GM19455 (cell line): ENCODE data around the gene TARBP1.
A peak's percentile ranks its signal among the peaks of the same experiment; 100 is the strongest.
"Not testable (repeated sequence)": the region's sequence is repeated elsewhere in the genome, so short reads cannot be mapped to it uniquely, and the experiment has no call there.

Source experiments
- ATAC-seq: cut with Tn5 transposase; IDR thresholded peaks from one replicate; pipeline ENCODE4 v1.9.1; 2021; ENCODE audit not compliant: unreplicated experiment

The TARBP1 gene

GRCh38 chr1:234397732-234398131 lies 81.2 kb downstream of the TARBP1 start:
- no peak for ATAC-seq

GRCh38 chr1:234396871-234397270 lies 82.1 kb downstream of the TARBP1 start:
- ATAC-seq: no peak

GRCh38 chr1:234396092-234396491 lies 82.9 kb downstream of the TARBP1 start:
- no peak for ATAC-seq

DNA sequence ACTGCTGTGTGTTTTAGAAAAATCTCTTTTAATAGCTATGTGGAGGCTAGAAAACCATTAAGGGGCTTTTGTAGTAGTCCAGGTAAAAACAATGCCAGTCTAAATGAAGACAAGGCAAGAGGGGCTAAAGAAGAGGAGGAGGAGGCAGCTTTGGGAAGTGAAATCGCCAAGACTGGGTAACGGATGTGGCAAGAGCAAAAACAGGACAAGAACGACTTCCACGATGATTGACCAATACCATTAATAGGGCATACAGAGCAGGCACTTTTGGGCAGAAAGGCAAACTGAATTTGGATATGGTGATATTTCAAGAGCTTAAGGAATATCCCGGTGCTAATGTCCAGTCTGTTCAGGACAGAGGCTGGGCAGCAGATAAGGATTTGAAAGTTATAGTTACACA lies 83.7 kb downstream of the TARBP1 start:
- no peak for ATAC-seq

DNA sequence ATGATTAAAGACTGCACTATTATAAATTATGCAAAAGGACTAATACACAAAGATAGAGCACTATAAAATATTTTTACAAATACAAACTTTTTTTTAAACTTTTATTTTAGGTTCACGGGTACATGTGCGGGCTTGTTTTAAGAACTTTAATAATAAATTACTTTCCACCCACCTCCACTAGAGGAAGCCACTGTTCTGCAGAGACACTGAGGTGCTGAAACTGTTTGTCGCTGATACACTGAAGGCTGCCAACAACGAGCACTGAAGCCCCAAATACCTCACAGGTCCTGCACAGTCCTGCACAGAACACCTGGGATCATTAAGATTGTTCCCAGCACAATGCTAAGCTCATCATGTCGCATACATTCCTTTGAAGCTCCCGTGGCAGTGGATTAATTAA lies 85.8 kb downstream of the TARBP1 start:
- no peak for ATAC-seq

DNA sequence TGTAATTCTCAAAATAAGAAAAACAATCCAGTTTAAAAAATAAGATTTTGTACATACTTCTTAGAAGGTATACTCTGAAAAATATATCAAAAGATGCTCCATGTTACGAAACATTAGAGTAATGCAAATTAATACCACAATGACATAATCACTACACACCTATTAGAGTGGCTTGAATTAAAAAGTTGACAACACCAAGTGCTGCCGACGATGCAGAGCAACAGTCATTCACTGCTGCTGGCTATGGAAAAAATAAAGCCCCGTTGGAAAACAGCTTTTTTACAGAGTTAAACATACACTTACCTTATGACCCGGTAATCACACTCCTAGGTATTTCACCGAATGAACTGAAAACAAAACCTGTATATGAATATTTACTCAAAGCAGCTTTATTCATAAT lies 90.9 kb downstream of the TARBP1 start:
- no peak for ATAC-seq

- no peak for ATAC-seq
Observed at GRCh38 chr1:234386122-234386521, 92.9 kb downstream of the TARBP1 start.

DNA sequence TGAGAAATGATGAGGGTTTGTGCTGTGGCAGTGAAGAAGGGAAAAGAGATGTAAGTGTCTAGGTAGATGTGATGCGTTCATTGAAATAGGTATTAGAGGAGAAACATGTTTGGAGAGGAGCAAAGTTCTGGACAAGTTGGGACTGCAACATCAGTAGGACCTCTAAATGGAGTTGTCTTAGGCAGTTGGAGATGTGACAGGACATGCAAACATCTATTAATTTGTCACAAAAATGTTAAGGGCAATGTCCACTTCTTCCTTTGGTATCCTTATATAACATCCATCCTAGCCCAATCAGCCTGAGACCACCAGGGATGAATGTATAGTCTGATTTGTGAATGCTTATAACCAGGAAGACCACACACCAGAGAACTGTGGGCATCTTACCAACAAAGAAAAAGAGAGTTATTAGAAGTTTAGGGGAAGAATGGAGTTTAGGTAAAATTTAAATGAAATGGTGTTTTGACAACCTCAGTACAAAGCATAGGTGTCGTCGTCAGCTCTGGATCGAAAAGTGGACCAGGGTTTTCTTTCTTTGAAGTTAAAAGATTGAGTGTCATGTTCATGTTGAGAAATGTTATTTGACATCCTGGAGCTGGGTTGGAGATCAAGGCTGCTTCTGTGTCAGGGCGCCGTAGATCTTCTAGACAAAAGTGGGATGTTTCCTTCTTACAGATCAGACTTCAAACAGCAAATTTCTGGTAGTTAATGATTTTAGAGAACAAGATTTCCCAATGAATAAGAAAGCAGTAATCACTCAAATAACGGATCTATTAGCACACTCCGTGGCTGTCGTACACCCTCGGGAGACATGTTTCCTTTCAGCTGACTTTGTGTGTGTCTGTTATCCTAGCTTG lies 97.1 kb downstream of the TARBP1 start:
- no peak for ATAC-seq

DNA sequence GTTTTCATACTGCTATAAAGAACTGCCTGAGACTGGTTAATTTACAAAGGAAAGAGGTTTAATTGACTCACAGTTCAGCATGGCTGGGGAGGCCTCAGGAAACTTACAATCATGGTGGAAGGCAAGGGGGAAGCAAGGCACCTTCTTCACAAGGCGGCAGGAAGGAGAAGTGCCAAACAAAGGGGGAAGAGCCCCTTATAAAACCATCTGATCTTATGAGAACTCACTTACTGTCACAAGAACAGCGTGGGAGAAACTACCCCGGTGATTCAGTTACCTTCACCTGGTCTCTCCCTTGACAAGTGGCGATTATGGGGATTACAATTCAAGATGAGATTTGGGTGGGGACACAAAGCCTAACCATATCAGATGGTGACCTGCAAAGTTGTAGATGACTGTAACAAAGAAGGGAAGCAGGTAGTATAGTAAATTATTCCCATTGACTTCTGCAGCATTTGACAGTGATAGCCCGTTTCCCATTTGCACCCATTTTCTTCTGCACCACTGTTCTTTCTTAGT lies 99.3 kb downstream of the TARBP1 start:
- not testable (repeated sequence) for ATAC-seq

GRCh38 chr1:234375672-234376071 lies 103.3 kb downstream of the TARBP1 start:
- ATAC-seq: no peak

DNA sequence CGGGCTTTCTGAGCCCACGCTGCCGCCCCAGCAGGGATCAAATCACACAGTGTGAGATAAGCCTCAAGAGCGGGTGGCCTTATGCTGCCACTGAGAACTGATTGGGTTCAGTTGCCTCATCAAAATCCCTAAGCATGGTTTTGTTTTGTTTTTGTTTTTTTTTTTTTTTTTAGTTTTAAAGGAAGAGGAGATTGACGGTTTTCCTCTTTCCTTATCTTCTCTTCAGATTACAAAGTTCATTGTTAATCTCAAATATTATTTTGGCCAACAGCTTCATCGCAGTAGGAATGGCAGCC lies 105.1 kb downstream of the TARBP1 start:
- ATAC-seq: peak; percentile 23

DNA sequence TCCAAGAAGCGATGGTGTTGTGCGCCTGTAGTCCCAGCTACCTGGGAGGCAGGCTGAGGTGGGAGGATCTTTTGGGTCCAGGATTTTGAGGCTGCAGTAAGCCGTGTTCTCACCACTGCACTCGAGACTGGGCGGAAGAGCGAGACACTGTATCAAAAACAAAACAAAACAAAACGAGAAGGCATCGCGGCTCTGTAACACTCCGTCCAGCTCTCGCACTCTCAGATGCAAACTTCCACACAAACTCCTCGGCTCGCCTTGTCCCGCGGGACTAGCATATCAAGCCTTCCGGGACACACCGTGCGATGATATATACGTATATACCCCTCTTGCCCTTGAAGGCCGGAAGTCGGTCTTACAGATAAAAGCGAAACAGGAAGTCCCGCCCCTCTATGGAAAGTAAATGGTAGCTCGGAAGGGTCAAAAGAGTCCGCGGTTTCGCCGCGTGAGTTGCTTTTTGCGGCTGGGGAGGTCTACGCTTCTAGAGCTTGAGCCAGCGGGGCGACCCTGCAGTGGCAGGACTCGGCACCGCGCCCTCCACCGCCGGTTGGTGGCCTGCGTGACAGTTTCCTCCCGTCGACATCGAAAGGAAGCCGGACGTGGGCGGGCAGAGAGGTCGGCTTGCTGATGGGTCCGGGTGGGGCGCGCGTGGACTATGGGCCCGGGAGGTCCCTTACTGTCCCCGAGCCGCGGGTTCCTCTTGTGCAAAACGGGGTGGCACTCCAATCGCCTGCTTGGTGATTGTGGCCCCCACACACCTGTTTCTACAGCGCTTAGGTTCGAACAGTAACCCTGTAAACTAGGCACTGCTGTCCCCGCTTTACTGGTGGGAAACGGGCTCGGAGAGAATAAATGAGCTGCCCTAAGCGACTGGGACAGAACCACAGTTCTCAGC lies 105.7 kb downstream of the TARBP1 start, which contains the start of gene COA6:
TSS of gene COA6 (plus strand) at position 393 of the 895 bp plus-strand sequence. CDS start at position 404, 11 bp downstream.
- peak; percentile 96 for ATAC-seq

- ATAC-seq: no peak
Observed at GRCh38 chr1:234372011-234372757, 106.8 kb downstream of the TARBP1 start.

DNA sequence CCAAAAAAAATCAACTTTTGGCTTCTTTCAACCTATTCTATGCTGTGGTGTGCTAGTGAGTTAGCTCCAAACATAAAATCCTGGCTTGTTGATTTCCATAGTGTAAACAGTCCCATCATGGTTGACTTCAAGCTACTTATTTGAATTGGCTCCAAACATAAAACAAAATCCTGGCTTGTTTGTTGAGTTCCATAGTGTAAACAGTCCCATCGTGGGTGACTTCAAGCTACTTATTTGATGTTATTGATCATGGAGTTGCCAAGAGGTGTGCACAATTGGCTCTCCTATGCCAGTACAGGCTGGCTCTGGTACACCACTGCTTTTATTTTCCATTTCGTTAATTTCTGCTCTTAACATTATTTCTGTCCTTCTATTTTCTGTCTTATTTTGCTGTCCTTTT lies 107.6 kb downstream of the TARBP1 start:
- ATAC-seq: no peak

- no peak for ATAC-seq
Observed at GRCh38 chr1:234369784-234370183, 109.2 kb downstream of the TARBP1 start.

DNA sequence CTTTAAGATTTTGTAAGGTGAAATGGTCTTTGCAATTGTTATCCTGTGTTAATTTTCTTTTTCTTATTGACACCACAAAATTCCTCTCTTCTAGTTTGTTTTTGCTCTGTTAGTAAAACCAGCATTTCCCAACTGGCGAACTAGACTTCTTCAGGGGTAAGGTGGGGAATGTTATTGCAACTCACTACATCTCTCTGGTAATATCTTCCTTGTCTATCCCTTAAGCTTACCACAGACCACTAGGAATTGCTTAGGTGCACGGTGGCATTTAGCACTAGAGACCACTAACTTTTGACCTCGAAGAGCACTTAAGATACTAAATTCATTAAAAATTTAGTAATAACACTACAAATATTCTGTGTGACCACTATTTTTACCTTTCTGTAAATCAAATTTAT lies 109.9 kb downstream of the TARBP1 start:
- ATAC-seq: no peak

DNA sequence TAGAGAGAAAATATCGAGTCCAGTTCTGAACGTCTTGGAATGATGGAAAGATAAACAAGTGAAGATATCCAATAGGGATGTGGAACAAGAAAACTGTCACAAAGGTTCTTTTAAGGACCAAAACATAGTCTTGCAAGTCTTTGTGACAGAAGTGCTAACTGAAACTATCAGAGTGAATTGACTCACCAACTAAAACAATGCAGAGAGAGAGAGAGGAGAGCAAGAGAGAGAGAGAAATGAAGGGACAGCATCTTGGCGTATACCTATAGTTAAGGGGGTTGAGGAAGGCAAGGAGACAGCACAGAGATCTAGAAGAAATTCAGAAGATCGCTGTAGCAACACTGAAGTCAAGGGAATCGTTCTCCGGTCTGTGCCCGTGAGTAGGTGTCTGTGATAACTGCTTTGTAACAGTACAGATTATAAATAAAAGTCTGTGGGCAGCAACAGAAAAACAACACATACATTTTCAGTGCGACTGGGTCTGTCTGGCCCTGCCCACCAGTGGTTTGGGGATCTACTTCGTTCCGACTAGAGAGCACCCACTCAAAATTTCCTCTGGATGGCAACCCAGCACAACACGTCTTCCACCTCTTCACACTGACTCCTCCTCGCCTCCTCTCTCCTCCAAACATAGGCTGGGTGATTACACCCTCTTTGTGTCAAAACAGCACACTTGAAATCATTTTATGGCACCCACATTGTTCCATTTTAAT lies 110.5 kb downstream of the TARBP1 start:
- ATAC-seq: no peak

DNA sequence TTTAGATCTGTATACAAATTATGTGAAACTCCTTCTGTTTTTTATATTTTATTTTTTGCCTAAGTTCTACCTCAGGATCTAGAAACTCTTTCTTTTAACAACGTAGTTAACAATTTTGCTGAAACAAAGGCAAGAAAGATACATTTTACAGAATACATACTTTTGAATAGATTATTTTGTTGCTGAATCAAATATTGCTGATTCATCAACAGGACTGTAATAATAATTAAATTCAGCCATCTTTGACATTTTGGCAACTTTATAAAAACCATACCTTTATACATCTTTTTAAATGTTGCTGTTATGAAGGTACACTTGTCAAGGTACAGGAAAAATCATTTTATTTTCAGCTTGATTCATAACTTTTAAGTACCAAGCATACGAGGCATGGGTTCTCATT lies 116.4 kb downstream of the TARBP1 start:
- no peak for ATAC-seq

GRCh38 chr1:234361102-234361603 lies 117.8 kb downstream of the TARBP1 start:
- ATAC-seq: no peak

DNA sequence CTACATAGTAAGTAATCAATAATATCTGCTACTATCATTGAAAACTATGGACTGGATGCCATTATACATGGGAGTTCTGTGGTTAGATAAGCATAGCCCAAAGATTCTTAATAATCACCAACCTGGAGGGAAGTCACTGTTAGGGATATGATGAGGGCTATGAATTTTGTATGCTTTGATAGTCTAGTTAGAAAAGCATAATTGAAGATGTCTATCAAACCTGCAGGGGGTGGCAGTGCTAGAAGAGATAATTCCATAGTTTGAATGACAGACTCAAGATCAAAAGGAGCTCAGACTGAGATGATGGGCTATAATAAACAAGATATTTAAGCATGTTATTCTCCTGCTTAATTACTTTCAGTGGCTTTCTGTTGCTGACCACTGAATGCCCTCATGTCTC lies 121.1 kb downstream of the TARBP1 start:
- no peak for ATAC-seq
